HEK293 (cell line): ENCODE data around the gene C11orf98.

Experiments used
- PRDM1 ChIP-seq: fragments of 450-650 bp; formaldehyde crosslinking; IDR thresholded peaks from 2 replicates; pipeline ENCODE4; 2016; ENCODE audit warnings: missing biosample characterization, missing genetic modification characterization
- ZNF138 ChIP-seq: fragments of 450-650 bp; formaldehyde crosslinking; IDR thresholded peaks from 2 replicates; pipeline ENCODE4 v1.5.1; 2016; ENCODE audit warnings: missing biosample characterization, missing genetic modification characterization, borderline replicate concordance
- ZNF416 ChIP-seq: fragments of 450-650 bp; formaldehyde crosslinking; IDR thresholded peaks from 2 replicates; pipeline ENCODE4 v1.5.1; 2016; ENCODE audit warnings: missing biosample characterization, missing genetic modification characterization
- ZNF837 ChIP-seq: fragments of 450-650 bp; formaldehyde crosslinking; IDR thresholded peaks from 2 replicates; pipeline ENCODE4 v1.5.1; 2016; ENCODE audit warnings: missing biosample characterization, missing genetic modification characterization
- TF ChIP-seq, protein P1 (sequence below): fragments of 450-650 bp; formaldehyde crosslinking; IDR thresholded peaks from 2 replicates; pipeline ENCODE4 v1.5.1; 2016; ENCODE audit warnings: missing biosample characterization, missing genetic modification characterization

DNA sequence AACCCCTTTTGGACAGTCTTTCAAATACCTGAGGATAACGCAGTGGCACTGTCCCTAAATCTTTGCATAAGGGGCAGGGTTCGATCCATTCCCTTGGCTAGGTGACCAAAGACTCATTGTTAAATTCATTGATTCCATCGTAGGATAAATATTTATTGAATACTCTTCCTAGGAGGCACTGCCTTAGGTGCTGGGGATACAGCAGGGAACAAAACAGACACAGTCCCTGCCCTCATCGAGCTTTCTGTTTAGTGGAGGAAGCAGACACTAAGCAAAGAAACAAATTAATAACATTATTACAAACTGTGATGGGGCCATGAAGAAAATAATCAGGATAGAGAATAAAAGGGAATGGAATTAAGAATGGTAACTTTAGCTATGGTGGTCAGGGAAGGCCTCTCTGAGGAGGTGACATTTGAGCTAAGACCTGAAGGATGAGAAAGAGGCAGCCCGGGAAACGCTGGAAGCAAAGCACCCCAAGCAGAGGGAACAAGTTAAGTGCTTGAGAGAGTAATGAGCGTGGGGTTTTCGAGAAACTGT is 43.9 kb downstream of the C11orf98 start:
- TF ChIP-seq ZNF837 (tag by site-specific recombination) = no peak
- no peak for TF ChIP-seq PRDM1 (tag by site-specific recombination)
- TF ChIP-seq, protein P1, sequence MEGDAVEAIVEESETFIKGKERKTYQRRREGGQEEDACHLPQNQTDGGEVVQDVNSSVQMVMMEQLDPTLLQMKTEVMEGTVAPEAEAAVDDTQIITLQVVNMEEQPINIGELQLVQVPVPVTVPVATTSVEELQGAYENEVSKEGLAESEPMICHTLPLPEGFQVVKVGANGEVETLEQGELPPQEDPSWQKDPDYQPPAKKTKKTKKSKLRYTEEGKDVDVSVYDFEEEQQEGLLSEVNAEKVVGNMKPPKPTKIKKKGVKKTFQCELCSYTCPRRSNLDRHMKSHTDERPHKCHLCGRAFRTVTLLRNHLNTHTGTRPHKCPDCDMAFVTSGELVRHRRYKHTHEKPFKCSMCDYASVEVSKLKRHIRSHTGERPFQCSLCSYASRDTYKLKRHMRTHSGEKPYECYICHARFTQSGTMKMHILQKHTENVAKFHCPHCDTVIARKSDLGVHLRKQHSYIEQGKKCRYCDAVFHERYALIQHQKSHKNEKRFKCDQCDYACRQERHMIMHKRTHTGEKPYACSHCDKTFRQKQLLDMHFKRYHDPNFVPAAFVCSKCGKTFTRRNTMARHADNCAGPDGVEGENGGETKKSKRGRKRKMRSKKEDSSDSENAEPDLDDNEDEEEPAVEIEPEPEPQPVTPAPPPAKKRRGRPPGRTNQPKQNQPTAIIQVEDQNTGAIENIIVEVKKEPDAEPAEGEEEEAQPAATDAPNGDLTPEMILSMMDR = no peak
- TF ChIP-seq ZNF416 = no peak
- no peak for TF ChIP-seq ZNF138 (tag by site-specific recombination)
